ENCODE measurements around the gene WHRN.
A peak's percentile ranks its signal among the peaks of the same experiment; 100 is the strongest.

Gene WHRN

DNA sequence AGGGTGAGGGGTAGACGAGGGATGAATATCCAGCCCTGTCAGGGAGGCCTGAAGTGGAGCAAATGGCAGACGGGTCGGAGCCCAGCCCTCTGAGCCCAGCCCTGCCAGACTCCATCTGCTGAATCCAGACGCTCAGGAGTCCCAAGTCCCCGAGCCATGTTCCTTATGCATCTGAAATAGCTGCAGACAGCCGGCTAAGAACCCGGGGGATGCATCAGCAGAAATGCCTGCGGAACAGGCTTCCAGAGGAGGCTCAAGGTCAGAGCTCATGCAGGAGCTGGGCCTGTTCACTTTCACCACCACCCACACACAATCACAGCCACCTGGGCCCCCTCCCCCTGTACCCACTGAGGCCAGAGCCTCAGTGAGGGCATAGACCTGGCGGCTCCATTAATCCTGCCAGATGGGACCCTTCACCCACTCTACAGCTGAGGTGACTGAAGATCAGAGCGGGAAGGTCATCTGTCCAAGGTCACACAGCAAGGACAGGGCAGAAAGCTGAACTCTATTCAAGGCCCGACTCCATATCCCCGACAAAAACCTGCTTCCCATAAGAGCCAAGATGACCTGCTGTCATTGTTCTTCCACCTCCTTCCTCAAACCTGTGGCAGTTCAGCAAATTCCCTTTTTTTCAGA is 93.1 kb downstream of the WHRN start:
- no peak overlapping the region for H3K4me3 ChIP-seq (ENCODE audit: low read depth, low read length)
- TF ChIP-seq, protein P1, sequence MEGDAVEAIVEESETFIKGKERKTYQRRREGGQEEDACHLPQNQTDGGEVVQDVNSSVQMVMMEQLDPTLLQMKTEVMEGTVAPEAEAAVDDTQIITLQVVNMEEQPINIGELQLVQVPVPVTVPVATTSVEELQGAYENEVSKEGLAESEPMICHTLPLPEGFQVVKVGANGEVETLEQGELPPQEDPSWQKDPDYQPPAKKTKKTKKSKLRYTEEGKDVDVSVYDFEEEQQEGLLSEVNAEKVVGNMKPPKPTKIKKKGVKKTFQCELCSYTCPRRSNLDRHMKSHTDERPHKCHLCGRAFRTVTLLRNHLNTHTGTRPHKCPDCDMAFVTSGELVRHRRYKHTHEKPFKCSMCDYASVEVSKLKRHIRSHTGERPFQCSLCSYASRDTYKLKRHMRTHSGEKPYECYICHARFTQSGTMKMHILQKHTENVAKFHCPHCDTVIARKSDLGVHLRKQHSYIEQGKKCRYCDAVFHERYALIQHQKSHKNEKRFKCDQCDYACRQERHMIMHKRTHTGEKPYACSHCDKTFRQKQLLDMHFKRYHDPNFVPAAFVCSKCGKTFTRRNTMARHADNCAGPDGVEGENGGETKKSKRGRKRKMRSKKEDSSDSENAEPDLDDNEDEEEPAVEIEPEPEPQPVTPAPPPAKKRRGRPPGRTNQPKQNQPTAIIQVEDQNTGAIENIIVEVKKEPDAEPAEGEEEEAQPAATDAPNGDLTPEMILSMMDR (IDR thresholded peaks at IDR 0.05; ENCODE audit: insufficient read depth, low read depth, low read length, missing control alignments) = no peak
- DNase-seq (ENCODE audit: low read depth) = no peak

- DNase-seq (ENCODE audit: low read depth) = no peak
- no peak overlapping the region for H3K4me3 ChIP-seq (ENCODE audit: low read depth, low read length)
- TF ChIP-seq, protein P1 (IDR thresholded peaks at IDR 0.05; ENCODE audit: insufficient read depth, low read depth, low read length, missing control alignments) = no peak
These were observed 93.8 kb downstream of the WHRN start for GRCh38 chr9:114411452-114411851.

- H3K4me3 ChIP-seq (ENCODE audit: low read depth, low read length) = no peak overlapping the region
- TF ChIP-seq, protein P1 (IDR thresholded peaks at IDR 0.05; ENCODE audit: insufficient read depth, low read depth, low read length, missing control alignments) = no peak
- DNase-seq (ENCODE audit: low read depth) = no peak
These were observed 94.4 kb downstream of the WHRN start for GRCh38 chr9:114410910-114411309.

DNA sequence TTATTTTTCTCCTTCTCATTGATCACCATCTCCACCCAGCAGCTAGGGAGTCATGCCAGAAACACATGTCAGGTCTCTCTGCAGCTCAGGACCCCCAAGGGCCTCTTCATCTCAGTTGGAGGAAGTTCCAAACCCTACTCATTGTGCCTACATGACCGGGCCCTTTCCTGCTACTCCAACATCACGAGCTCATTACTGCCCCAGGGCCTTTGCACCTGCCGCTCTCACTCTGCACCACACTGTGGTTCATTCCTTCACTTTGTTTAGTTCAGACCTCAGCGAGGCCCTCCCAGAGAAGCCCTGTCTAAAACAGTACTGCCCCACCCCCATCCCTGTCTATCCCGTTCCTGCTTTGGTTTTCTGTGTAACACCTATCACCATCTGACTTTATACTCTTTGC is 95.4 kb downstream of the WHRN start:
- H3K4me3 ChIP-seq (ENCODE audit: low read depth, low read length) = no peak overlapping the region
- TF ChIP-seq, protein P1 (IDR thresholded peaks at IDR 0.05; ENCODE audit: insufficient read depth, low read depth, low read length, missing control alignments) = no peak

GRCh38 chr9:114409103-114409780 is 96.0 kb downstream of the WHRN start:
- no peak overlapping the region for H3K4me3 ChIP-seq (ENCODE audit: low read depth, low read length)
- DNase-seq (ENCODE audit: low read depth) = peak; percentile 60
- TF ChIP-seq, protein P1 (IDR thresholded peaks at IDR 0.05; ENCODE audit: insufficient read depth, low read depth, low read length, missing control alignments) = no peak

More for the DNA sequence above, 95.4 kb downstream of the WHRN start:
- DNase-seq (ENCODE audit: low read depth) = no peak

DNA sequence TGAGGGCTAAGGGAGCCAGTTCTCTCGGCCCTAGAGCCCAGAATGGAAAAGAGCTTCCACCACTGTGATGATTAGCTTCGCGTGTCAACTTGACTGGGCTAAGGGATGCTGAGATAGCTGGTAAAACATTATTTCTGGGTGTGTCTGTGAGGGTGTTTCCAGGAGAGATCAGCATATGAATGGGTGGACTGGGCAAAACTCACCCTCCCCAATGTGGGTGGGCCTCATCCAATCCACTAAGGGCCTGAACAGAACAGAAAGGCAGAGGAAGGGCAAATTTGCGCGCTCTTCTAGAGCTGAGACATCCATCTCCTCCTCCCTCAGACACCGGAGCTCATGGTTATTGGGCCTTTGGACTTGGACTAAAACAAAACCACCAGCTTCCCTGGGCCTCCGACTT is 96.6 kb downstream of the WHRN start:
- no peak overlapping the region for H3K4me3 ChIP-seq (ENCODE audit: low read depth, low read length)

More for the DNA sequence above, 96.6 kb downstream of the WHRN start:
- TF ChIP-seq, protein P1 (IDR thresholded peaks at IDR 0.05; ENCODE audit: insufficient read depth, low read depth, low read length, missing control alignments) = no peak
- no peak for DNase-seq (ENCODE audit: low read depth)

Data from GM12865 (cell line).